ENCODE data around the gene NR3C1.

DNA sequence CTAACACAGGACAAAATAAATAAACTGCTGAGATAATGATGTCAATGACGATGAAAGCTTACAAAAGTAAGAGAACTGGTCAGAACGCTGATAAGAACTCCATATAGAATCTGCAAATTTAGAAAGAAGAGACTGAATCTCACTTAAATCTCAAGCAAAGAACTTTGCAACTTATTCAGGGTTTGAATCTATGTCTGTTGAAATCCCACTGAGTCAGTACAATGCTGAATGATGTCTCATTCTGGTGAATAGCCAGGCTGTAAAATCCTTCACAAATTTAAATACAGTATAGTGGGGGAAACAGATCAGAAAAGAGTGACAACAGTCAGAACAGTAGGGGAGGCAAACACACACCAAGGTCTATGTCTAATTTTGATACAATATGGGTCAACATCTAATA lies 38.9 kb upstream of the NR3C1 start:
- TF ChIP-seq POLR2A (IDR thresholded peaks at IDR 0.05) (no peak), POLR2AphosphoS5 (IDR thresholded peaks at IDR 0.05) (no peak), EP300 (IDR thresholded peaks at IDR 0.05) (no peak)
- TF ChIP-seq, protein P1, sequence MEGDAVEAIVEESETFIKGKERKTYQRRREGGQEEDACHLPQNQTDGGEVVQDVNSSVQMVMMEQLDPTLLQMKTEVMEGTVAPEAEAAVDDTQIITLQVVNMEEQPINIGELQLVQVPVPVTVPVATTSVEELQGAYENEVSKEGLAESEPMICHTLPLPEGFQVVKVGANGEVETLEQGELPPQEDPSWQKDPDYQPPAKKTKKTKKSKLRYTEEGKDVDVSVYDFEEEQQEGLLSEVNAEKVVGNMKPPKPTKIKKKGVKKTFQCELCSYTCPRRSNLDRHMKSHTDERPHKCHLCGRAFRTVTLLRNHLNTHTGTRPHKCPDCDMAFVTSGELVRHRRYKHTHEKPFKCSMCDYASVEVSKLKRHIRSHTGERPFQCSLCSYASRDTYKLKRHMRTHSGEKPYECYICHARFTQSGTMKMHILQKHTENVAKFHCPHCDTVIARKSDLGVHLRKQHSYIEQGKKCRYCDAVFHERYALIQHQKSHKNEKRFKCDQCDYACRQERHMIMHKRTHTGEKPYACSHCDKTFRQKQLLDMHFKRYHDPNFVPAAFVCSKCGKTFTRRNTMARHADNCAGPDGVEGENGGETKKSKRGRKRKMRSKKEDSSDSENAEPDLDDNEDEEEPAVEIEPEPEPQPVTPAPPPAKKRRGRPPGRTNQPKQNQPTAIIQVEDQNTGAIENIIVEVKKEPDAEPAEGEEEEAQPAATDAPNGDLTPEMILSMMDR (IDR thresholded peaks at IDR 0.05), result no peak

Measured in sigmoid colon (tissue), 4 donors.